Neural crest cell (in vitro differentiated cells): Measurements from ENCODE around the gene TTC7B. TPM values are rescaled to one million over a fixed set of nuclear protein-coding genes. Genes with fewer than 3 reads are reported as not detected.

ENCODE experiments used
- DNase-seq: peaks from one replicate; pipeline ENCODE4 v3.0.0; 2021; ENCODE audit warnings: low read depth, mixed read lengths, low spot score
- H3K27ac Mint-ChIP-seq: one replicate; pipeline ENCODE4 v1.8.0; 2021; ENCODE audit warnings: mild to moderate bottlenecking, mixed read lengths; ENCODE audit not compliant: unreplicated experiment
- H3K27me3 Mint-ChIP-seq: 2 replicates; pipeline ENCODE4 v1.8.0; 2021; ENCODE audit warnings: low read depth, mild to moderate bottlenecking, mixed read lengths
- H3K36me3 Mint-ChIP-seq: 2 replicates; pipeline ENCODE4 v1.8.0; 2021; ENCODE audit warnings: low read depth, mild to moderate bottlenecking, mixed read lengths
- H3K4me1 Mint-ChIP-seq: 2 replicates; pipeline ENCODE4 v1.8.0; 2021; ENCODE audit warnings: mixed read lengths
- H3K4me3 Mint-ChIP-seq: one replicate; pipeline ENCODE4 v1.8.0; 2021; ENCODE audit warnings: mild to moderate bottlenecking, mixed read lengths
- H3K9me3 Mint-ChIP-seq: 2 replicates; pipeline ENCODE4 v1.8.0; 2021; ENCODE audit warnings: mixed read lengths
- total RNA-seq: library from RNA; stranded (reverse); gene quantifications from 2 replicates; pipeline ENCODE4 v1.2.1, GENCODE V29; 2021
- TF ChIP-seq, protein P1 (sequence below): fragments of 200-600 bp; sonication (generic); conservative IDR thresholded peaks from 2 replicates; pipeline ENCODE4 v1.5.0; 2021; ENCODE audit warnings: antibody characterized with exemption, mild to moderate bottlenecking

Gene TTC7B
- total RNA-seq, 1 donor from 2014 or later, result 56.4 TPM

DNA sequence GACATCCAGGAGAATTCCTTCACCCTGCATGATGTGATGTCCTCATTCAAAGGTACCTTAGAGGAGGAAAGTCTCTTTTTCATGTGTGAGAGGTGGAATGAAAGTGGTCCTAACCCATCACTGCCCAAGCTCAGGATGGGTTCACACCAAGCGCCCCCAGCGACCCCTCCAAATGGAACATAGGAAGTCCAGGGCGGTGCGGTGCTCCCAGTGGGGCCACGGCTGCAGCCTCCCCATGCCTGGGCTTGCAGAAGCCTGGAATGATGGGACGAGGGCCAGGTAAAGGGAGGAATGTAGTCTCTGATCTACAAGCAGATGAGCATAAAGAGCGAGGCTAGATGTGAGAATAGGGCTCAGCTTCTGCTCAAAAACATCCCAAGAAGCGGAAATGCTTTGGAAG lies 196.3 kb downstream of the TTC7B start:
- Mint-ChIP-seq H3K27ac (no peak overlapping the region), H3K4me3 (no peak overlapping the region), H3K9me3 (peaks cover 4% of the 10 kb centered on the region), H3K4me1 (peaks cover 43% of the 10 kb centered on the region), H3K27me3 (no peaks in the 10 kb centered on the region), H3K36me3 (peaks cover 18% of the 10 kb centered on the region)
- TF ChIP-seq, protein P1, sequence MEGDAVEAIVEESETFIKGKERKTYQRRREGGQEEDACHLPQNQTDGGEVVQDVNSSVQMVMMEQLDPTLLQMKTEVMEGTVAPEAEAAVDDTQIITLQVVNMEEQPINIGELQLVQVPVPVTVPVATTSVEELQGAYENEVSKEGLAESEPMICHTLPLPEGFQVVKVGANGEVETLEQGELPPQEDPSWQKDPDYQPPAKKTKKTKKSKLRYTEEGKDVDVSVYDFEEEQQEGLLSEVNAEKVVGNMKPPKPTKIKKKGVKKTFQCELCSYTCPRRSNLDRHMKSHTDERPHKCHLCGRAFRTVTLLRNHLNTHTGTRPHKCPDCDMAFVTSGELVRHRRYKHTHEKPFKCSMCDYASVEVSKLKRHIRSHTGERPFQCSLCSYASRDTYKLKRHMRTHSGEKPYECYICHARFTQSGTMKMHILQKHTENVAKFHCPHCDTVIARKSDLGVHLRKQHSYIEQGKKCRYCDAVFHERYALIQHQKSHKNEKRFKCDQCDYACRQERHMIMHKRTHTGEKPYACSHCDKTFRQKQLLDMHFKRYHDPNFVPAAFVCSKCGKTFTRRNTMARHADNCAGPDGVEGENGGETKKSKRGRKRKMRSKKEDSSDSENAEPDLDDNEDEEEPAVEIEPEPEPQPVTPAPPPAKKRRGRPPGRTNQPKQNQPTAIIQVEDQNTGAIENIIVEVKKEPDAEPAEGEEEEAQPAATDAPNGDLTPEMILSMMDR, result no peak
- DNase-seq, result no peak

DNA sequence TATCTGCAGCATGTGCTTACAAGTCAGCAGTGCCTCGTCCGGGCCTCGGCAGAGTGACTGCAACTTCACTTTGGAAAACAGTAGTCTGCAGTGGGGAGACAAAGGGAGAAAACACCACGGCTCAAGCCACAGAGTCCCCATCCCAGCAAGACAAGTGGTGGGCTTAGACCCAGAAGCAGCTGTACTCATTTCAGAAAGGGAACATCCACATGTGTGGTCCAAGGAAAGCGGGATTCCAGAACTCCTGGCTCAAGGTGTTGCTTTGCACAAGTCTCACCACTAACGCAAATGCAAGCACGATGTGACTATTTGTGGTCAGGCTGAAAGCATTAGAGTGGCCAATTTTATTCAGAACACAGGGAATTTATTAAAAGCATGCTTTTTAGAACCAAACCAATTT lies 198.3 kb downstream of the TTC7B start:
- H3K36me3 Mint-ChIP-seq, result peaks cover 13% of the 10 kb centered on the region
- DNase-seq, result no peak
- no peak overlapping the region for H3K27ac Mint-ChIP-seq
- no peaks in the 10 kb centered on the region for H3K27me3 Mint-ChIP-seq
- H3K9me3 Mint-ChIP-seq, result peaks cover 3% of the 10 kb centered on the region
- no peak overlapping the region for H3K4me3 Mint-ChIP-seq
- peaks cover 38% of the 10 kb centered on the region for H3K4me1 Mint-ChIP-seq
- TF ChIP-seq, protein P1, result no peak

DNA sequence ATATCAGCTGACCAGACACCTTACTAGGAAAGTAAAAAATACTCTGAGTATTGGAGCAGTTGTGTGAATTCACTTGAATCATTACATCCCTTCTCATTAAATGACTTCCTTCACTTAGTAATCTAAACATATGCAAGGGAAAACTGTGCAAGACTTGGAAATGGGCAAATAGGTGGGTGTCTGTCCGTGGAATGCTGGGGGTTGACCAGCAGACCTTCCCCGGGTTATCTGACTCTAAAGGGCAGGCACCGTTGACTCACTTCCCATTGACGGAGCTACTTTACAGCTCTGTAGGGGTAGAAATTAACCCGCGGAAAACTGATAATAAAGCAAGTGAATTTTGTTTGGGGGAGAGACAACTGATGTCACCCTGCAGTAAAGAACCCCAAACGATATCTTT lies 199.3 kb downstream of the TTC7B start:
- TF ChIP-seq, protein P1, result no peak
- no peaks in the 10 kb centered on the region for H3K27me3 Mint-ChIP-seq
- peaks cover 9% of the 10 kb centered on the region for H3K36me3 Mint-ChIP-seq
- peaks cover 35% of the 10 kb centered on the region for H3K4me1 Mint-ChIP-seq
- H3K9me3 Mint-ChIP-seq, result no peaks in the 10 kb centered on the region
- no peak for DNase-seq
- H3K4me3 Mint-ChIP-seq, result no peak overlapping the region
- no peak overlapping the region for H3K27ac Mint-ChIP-seq

DNA sequence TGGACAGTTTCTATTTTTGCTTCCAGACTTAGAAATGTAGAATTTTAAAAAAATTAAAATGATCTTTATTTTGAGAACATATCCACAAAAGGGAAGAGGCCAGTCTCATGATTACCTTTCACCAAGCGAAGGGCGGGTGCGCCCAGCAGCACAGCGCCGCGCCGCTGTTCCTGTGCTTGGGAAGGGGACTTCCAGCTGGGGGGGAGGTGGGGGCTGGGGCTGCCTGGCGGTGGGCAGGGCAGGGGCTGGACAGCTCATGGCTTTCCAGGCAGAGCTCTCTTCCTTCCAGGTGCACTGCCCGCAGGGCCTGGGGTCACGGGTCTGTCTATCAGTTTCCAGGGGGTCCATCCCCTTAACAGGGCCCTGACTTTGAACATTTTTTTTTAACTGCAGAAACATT lies 199.9 kb downstream of the TTC7B start:
- TF ChIP-seq, protein P1, result no peak
- H3K4me3 Mint-ChIP-seq, result no peak overlapping the region

DNA sequence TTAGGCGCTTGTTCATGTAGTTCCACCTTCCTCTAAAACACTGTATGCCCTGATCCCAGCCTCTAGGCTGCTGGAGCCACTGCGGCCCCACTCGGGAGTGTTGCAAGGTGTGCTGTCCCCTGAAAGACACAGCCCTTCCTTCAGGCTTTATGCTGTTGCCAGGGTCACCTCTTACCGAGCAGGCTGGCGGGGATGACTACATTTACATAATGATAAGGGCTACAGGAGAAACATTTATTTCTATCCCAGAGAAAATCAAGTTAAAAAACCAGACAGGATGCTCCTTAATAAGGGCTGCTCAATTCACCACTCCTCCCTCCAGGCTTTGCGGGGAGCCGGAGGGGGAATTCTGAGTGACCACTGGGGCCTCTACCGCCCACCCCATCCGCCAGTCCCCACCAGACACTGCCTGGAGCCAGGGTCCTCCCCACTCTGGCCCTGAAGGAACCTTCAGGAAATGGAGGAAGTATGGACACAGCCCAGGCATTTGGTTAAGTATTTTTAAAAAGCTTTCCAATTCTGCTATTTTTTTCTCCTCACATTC lies 200.6 kb downstream of the TTC7B start:
- no peak for DNase-seq
- H3K4me1 Mint-ChIP-seq, result peaks cover 35% of the 10 kb centered on the region
- no peaks in the 10 kb centered on the region for H3K27me3 Mint-ChIP-seq
- peaks cover 7% of the 10 kb centered on the region for H3K36me3 Mint-ChIP-seq
- H3K27ac Mint-ChIP-seq, result no peak overlapping the region
- TF ChIP-seq, protein P1, result no peak
- no peaks in the 10 kb centered on the region for H3K9me3 Mint-ChIP-seq
- no peak overlapping the region for H3K4me3 Mint-ChIP-seq

More for the DNA sequence above, 199.9 kb downstream of the TTC7B start:
- Mint-ChIP-seq H3K27ac (no peak overlapping the region), H3K36me3 (peaks cover 9% of the 10 kb centered on the region), H3K9me3 (no peaks in the 10 kb centered on the region), H3K27me3 (no peaks in the 10 kb centered on the region), H3K4me1 (peaks cover 35% of the 10 kb centered on the region)
- no peak for DNase-seq
